Activated naive CD8-positive, alpha-beta T cell treated with anti-CD3 and anti-CD28 coated beads, Interleukin-2, amount 50 U/mL, for 24 hours (primary cell): ENCODE measurements around the gene EMILIN2.
"Not testable (repeated sequence)": the region's sequence is repeated elsewhere in the genome, so short reads cannot be mapped to it uniquely, and the experiment has no call there.

Source experiments
- ATAC-seq: fragments of 150-1000 bp; cut with Tn5 transposase; one replicate; pipeline ENCODE4 v1.10.0; 2021
- DNase-seq: peaks from one replicate; pipeline ENCODE4 v3.0.0; 2021
- H3K27ac Mint-ChIP-seq: one replicate; pipeline ENCODE4 v1.8.0; 2021; ENCODE audit warnings: mild to moderate bottlenecking, mixed read lengths
- H3K27me3 Mint-ChIP-seq: one replicate; pipeline ENCODE4 v1.8.0; 2021; ENCODE audit warnings: mixed read lengths
- H3K36me3 Mint-ChIP-seq: one replicate; pipeline ENCODE4 v1.8.0; 2021; ENCODE audit warnings: low read depth, mixed read lengths
- H3K4me1 Mint-ChIP-seq: one replicate; pipeline ENCODE4 v1.8.0; 2021; ENCODE audit warnings: mixed read lengths
- H3K4me3 Mint-ChIP-seq: one replicate; pipeline ENCODE4 v1.8.0; 2021; ENCODE audit warnings: mild to moderate bottlenecking, moderate library complexity, mixed read lengths
- H3K9me3 Mint-ChIP-seq: one replicate; pipeline ENCODE4 v1.8.0; 2021; ENCODE audit warnings: mixed read lengths

Gene EMILIN2

GRCh38 chr18:2846636-2847316, at the start of gene EMILIN2:
Gene EMILIN2 (plus strand): TSS chr18:2847006. CDS start chr18:2847189, 183 bp downstream.
- H3K4me3 Mint-ChIP-seq = peak within 1 kb of the TSS; percentile 83
- peak within 1 kb of the TSS; percentile 47 for H3K27ac Mint-ChIP-seq
- peaks cover 3% of the 10 kb centered on the region for H3K36me3 Mint-ChIP-seq
- peaks cover 39% of the 10 kb centered on the region for H3K4me1 Mint-ChIP-seq
- no peaks in the 10 kb centered on the region for H3K9me3 Mint-ChIP-seq
- peak; percentile 61 for DNase-seq
- peak; percentile 41 for ATAC-seq
- peaks cover 50% of the 10 kb centered on the region for H3K27me3 Mint-ChIP-seq

- no peak for DNase-seq
- ATAC-seq = no peak
- no peak overlapping the region for H3K4me3 Mint-ChIP-seq
- H3K27ac Mint-ChIP-seq = no peak overlapping the region
- H3K4me1 Mint-ChIP-seq = no peaks in the 10 kb centered on the region
- H3K27me3 Mint-ChIP-seq = no peaks in the 10 kb centered on the region
- H3K9me3 Mint-ChIP-seq = no peaks in the 10 kb centered on the region
- peaks cover 43% of the 10 kb centered on the region for H3K36me3 Mint-ChIP-seq
These were observed 48.9 kb upstream of the EMILIN2 start for GRCh38 chr18:2797951-2798350.

DNA sequence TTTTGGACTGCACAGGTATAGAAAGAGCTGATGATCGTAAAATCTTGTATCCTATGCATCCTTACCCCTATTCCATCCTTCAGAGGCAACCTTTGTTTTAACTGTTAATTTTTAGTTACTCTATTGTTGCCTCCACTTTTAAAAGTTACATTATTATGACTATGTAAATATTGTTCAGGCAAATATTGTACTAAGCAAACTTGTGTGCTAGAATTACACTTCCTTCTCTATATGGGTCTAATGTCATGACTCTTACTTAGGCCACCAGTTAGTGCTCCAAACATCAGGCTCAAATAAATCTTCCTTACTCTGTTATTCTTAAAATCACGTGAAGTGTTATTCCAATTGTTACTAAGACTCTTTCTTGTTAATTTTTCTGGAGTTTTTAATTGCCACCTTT, 47.4 kb upstream of the EMILIN2 start:
- no peaks in the 10 kb centered on the region for H3K9me3 Mint-ChIP-seq
- H3K4me1 Mint-ChIP-seq = no peaks in the 10 kb centered on the region
- no peak for ATAC-seq
- no peak for DNase-seq
- no peak overlapping the region for H3K27ac Mint-ChIP-seq
- no peaks in the 10 kb centered on the region for H3K27me3 Mint-ChIP-seq
- peaks cover 47% of the 10 kb centered on the region for H3K36me3 Mint-ChIP-seq
- no peak overlapping the region for H3K4me3 Mint-ChIP-seq

DNA sequence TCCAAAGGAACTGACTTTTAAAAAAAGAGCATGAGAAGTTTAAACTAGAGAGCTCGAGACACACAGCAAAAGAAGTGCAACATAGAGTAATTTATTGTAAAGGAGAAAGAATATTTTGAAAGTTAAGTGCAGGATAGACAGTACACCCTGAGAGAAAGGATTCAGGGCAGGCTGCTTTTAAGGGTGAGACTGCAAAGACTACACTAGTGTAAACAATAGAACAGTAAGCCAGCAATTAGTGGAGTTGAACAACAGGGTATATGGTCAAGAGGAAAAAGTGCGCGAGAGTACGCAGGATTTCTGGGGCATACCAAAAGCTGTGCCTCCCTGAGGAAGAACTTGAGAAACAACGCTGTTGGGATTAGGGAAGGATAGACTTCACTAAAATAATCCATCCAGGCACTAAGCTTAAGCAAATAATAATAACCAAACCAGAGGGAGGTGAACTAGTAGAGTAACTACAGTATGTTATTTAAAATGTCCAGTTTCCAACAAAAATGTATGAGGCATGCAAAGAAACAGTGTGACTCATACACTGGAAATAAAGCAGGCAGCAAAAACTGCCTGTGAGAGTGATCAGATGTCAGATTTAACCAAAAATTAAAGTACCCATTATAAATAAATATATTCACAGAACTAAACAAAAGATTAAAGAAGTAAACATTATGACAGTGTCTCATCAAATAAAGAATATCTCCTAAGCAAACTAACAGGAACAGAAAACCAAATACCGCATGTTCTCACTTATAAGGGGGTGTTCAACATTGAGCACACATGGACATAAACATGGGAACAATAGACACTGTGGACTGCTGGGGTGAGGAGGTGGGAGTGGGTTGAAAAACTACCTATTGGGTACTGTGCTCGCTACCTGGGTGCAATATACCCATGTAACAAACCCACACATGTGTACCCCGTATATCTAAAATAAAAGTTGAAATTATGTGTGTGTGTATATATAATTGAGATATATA, 40.5 kb upstream of the EMILIN2 start:
- no peak overlapping the region for H3K27ac Mint-ChIP-seq
- no peak overlapping the region for H3K4me3 Mint-ChIP-seq
- H3K9me3 Mint-ChIP-seq = peaks cover 16% of the 10 kb centered on the region
- DNase-seq = no peak
- no peaks in the 10 kb centered on the region for H3K27me3 Mint-ChIP-seq
- ATAC-seq = no peak
- peaks cover 19% of the 10 kb centered on the region for H3K36me3 Mint-ChIP-seq
- no peaks in the 10 kb centered on the region for H3K4me1 Mint-ChIP-seq

- H3K4me3 Mint-ChIP-seq, ATAC-seq, DNase-seq, H3K4me1 Mint-ChIP-seq, H3K27me3 Mint-ChIP-seq, H3K27ac Mint-ChIP-seq: not testable (repeated sequence)
- peaks cover 38% of the 10 kb centered on the region for H3K9me3 Mint-ChIP-seq
- H3K36me3 Mint-ChIP-seq = peaks cover 13% of the 10 kb centered on the region
These were observed 38.2 kb upstream of the EMILIN2 start for GRCh38 chr18:2808640-2809039.

GRCh38 chr18:2809666-2810183, 37.1 kb upstream of the EMILIN2 start:
- not testable (repeated sequence) for H3K27ac Mint-ChIP-seq, ATAC-seq, H3K4me1 Mint-ChIP-seq, DNase-seq, H3K27me3 Mint-ChIP-seq, H3K4me3 Mint-ChIP-seq
- Mint-ChIP-seq H3K9me3 (peaks cover 48% of the 10 kb centered on the region), H3K36me3 (peaks cover 10% of the 10 kb centered on the region)

DNA sequence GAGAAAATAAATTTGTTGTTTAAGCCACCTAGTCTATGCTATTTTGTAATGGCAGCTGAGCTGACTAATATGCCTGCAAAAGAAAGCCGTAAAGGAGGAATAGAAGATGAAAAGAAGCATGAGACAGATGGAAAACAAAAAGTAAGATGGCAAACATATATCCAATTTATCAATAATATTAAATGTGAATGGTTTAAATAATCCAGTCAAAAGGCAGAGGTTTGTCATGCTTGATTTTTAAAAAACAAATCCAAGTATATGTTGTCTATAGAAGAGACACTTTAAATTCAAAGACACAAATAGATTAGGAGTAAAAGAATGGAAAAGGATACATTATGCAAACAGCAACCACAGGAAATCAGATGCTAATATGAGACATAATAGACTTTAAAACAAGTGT, 35.4 kb upstream of the EMILIN2 start:
- no peak for ATAC-seq
- Mint-ChIP-seq H3K27ac (no peak overlapping the region), H3K36me3 (peaks cover 8% of the 10 kb centered on the region), H3K4me3 (no peak overlapping the region), H3K9me3 (peaks cover 58% of the 10 kb centered on the region), H3K27me3 (no peaks in the 10 kb centered on the region), H3K4me1 (no peaks in the 10 kb centered on the region)
- no peak for DNase-seq

- DNase-seq (no peak), ATAC-seq (no peak)
- no peak overlapping the region for H3K27ac Mint-ChIP-seq
- H3K4me1 Mint-ChIP-seq = no peaks in the 10 kb centered on the region
- no peaks in the 10 kb centered on the region for H3K27me3 Mint-ChIP-seq
- peaks cover 60% of the 10 kb centered on the region for H3K9me3 Mint-ChIP-seq
- no peak overlapping the region for H3K4me3 Mint-ChIP-seq
- H3K36me3 Mint-ChIP-seq = peaks cover 2% of the 10 kb centered on the region
These were observed 31.9 kb upstream of the EMILIN2 start for GRCh38 chr18:2814928-2815327.

DNA sequence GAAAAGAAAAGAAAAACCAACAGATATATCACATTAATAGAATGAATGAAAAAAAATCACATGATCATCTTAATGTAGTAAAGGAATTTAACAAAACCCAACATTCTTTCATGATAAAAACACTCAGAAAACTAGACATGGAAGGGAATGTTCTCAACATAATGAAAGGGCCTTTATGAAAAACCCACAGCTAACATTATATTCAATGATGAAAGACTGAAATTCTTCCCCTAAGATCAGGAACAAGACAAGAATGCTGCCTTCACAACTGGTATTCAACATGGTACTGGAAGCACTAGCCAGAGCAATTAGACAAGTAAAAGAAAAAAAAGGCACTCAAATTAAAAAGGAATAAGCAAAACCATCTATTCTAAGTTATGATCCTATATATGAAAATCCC, 28.5 kb upstream of the EMILIN2 start:
- no peak for ATAC-seq
- no peak for DNase-seq
- no peaks in the 10 kb centered on the region for H3K27me3 Mint-ChIP-seq

GRCh38 chr18:2821695-2822094, 25.1 kb upstream of the EMILIN2 start:
- ATAC-seq (no peak), DNase-seq (no peak)
- H3K9me3 Mint-ChIP-seq = peaks cover 7% of the 10 kb centered on the region
- no peaks in the 10 kb centered on the region for H3K4me1 Mint-ChIP-seq
- H3K27ac Mint-ChIP-seq = no peak overlapping the region
- H3K27me3 Mint-ChIP-seq = peaks cover 2% of the 10 kb centered on the region
- H3K36me3 Mint-ChIP-seq = no peaks in the 10 kb centered on the region
- H3K4me3 Mint-ChIP-seq = no peak overlapping the region

More for the DNA sequence above, 28.5 kb upstream of the EMILIN2 start:
- no peak overlapping the region for H3K4me3 Mint-ChIP-seq
- H3K4me1 Mint-ChIP-seq = no peaks in the 10 kb centered on the region
- peaks cover 2% of the 10 kb centered on the region for H3K36me3 Mint-ChIP-seq
- peaks cover 30% of the 10 kb centered on the region for H3K9me3 Mint-ChIP-seq
- H3K27ac Mint-ChIP-seq = no peak overlapping the region

- Mint-ChIP-seq H3K4me3 (no peak overlapping the region), H3K27me3 (peaks cover 2% of the 10 kb centered on the region), H3K4me1 (no peaks in the 10 kb centered on the region), H3K27ac (no peak overlapping the region), H3K9me3 (peaks cover 7% of the 10 kb centered on the region), H3K36me3 (no peaks in the 10 kb centered on the region)
- no peak for DNase-seq
- no peak for ATAC-seq
These were observed 24.4 kb upstream of the EMILIN2 start for GRCh38 chr18:2822213-2822921.

DNA sequence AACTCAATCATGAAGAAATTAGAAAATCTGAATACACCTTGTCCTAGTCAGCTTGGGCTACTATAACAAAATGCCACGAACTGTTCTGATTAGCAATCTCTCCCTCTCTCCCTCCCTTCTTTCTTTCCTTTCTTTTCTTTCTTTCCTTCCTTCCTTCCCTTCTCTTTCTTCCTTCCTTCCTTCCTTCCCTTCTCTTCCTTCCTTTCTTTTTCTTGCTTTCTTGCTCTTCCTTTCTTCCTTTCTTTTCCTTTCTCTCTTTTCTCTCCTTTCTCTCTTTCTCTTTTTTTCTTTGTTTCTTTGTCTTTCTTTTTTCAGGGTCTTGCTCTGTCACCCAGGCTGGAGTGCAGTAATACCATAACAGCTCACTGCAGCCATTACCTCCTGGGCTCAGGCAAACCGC, 23.6 kb upstream of the EMILIN2 start:
- DNase-seq (no peak), ATAC-seq (no peak)
- peaks cover 2% of the 10 kb centered on the region for H3K27me3 Mint-ChIP-seq
- peaks cover 3% of the 10 kb centered on the region for H3K9me3 Mint-ChIP-seq
- H3K4me1 Mint-ChIP-seq = no peaks in the 10 kb centered on the region
- no peaks in the 10 kb centered on the region for H3K36me3 Mint-ChIP-seq
- H3K27ac Mint-ChIP-seq = no peak overlapping the region
- H3K4me3 Mint-ChIP-seq = no peak overlapping the region

- no peak overlapping the region for H3K27ac Mint-ChIP-seq
- no peak for ATAC-seq
- H3K9me3 Mint-ChIP-seq = no peaks in the 10 kb centered on the region
- no peaks in the 10 kb centered on the region for H3K36me3 Mint-ChIP-seq
- peaks cover 2% of the 10 kb centered on the region for H3K27me3 Mint-ChIP-seq
- no peak for DNase-seq
- no peaks in the 10 kb centered on the region for H3K4me1 Mint-ChIP-seq
- no peak overlapping the region for H3K4me3 Mint-ChIP-seq
These were observed 22.8 kb upstream of the EMILIN2 start for GRCh38 chr18:2823966-2824365.

DNA sequence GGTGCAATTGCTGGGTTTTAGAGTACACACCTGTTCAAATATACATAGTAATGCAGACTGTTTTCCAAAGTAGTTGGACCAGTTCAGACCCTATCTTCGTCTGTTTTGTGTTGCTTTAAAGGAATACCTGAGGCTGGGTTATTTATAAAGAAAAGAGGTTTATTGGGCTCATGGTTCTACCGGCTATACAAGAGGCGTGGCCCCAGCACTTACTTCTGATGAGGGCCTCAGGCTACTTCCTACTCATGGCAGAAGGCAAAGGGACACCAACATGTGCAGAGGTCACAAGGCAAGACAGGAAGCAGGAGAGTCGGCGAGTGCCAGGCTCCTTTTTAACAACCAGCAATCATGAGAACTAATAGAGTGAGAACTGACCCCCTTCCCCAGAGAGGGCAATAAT, 21.9 kb upstream of the EMILIN2 start:
- ATAC-seq (no peak), DNase-seq (no peak)
- Mint-ChIP-seq H3K4me1 (no peaks in the 10 kb centered on the region), H3K4me3 (no peak overlapping the region), H3K27ac (no peak overlapping the region), H3K9me3 (no peaks in the 10 kb centered on the region), H3K27me3 (peaks cover 2% of the 10 kb centered on the region), H3K36me3 (no peaks in the 10 kb centered on the region)
